Measurements from ENCODE around the gene ALDH1A3.

ALDH1A3 gene

DNA sequence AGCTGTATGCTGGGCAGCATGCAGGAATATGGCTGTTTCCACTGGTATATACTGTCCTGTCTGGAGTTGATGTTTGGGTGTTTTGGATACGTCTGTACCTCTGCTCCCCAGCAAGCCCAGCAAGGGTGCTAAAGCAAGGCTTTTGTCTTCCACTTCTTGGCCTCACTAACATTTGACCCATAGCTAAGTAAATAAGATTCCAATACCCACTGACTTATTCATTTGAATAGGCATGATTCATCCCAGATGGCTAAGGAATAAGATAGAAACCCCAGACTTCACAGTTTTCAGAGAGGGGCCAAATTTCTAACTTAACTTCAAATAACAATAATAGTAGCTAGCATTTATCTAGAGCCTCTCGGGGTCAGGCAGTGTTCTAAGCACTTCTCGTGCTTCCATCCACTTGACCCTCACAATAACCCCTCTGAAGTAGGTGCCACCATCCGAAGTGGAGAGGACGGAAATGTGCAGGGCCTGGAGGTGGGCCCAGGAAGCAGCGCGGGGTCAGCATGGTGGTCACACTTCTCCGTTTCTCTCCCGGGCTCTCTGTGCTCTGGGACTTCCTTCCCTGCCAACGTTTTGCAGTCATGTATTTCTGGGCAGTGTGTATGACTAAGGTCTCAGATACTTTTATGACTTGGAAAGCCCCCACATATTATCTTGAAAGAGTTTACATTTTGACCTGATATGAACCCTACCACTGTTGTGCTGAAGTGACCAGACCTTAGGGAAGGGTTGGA lies 78.9 kb downstream of the ALDH1A3 start:
- peak; percentile 46 for DNase-seq

DNA sequence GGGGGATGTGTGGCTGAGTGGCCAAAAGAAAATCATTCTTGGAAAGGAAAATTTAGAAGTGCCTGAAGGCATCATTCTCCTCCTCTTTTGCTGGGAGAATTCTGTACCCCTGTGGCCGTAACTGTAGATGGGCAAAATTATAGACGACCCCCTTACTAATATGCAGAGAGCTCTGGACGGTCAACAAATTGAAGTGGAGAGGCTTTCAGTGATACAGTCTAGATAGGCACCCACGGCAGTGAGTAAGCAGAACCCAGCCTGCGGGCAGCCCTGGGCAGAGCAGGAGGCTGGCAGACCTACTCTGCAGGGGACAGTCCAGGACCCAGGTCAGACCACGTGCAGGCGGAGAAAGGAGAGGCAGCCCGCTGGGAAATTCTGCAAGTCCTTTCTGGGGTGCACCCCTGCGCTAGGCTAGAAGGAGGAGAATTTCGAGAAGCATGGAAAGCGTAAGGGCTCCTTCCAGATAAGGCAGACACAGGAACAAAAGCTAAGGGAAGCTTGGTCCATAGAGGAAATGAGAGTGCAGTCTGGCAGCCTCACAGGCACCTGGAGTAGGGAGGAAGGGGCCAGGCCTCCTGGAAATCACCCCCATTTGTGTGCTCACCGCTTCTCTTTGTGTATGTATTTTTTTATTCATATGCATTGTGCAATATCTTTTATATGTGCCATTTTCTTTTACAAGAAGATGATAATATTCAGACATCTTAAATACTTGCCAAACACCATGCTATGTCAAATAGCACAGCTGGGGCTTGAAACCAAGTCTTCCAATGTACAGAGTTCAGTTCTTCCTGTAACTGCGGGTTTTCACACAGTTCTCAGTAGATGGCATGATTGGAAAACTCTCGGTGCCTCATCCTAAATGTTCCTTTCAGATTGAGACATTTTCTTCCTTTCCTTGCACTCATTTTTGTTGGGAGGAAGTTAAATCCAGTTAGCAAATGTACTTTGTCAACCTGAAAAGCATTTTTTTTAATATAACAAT lies 79.7 kb downstream of the ALDH1A3 start:
- peak; percentile 28 for DNase-seq
